PC-3 (cell line): Measurements from ENCODE around the gene EIF1.

Experiments used
- CTCF ChIP-seq: fragments of 300-600 bp; sonication (generic); conservative IDR thresholded peaks from 2 replicates; pipeline ENCODE4 v1.5.1; 2017; ENCODE audit warnings: antibody characterized with exemption, low read depth, mild to moderate bottlenecking, low read length
- EZH2phosphoT487 ChIP-seq: fragments of 300-600 bp; sonication (generic); IDR thresholded peaks from 2 replicates; pipeline ENCODE4 v1.6.1; 2018; ENCODE audit warnings: mild to moderate bottlenecking, antibody characterized with exemption, low read length, borderline replicate concordance

DNA sequence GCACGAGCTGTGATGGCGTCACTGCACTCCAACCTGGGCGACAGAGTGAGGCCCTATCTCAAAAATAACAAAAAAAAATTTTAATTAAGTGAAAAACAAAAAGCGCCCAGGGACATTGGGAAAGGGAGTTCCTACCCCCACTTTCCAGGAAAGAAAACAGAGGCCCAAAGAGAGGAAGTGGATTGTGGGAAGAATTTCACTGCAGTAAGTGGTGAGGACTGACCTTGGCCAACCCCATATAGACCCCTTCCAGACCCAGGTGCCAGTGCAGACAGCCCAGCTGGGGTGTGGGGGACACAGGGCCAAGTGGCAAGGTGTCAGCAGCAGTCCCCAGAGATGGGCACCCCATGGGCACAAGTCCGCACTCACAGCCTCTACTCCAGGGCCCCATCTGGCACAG lies 35.3 kb upstream of the EIF1 start:
- TF ChIP-seq CTCF (no peak), EZH2phosphoT487 (no peak)
